ENCODE data around the gene IFRD1. TPM values are rescaled to one million over a fixed set of nuclear protein-coding genes. Genes with fewer than 3 reads are reported as not detected.

IFRD1 gene
- total RNA-seq, 5 donors from 2014 or later (not counting 1 experiment from before 2014, with no cell fraction given) = 45.0 to 268 (median 52.1) TPM

DNA sequence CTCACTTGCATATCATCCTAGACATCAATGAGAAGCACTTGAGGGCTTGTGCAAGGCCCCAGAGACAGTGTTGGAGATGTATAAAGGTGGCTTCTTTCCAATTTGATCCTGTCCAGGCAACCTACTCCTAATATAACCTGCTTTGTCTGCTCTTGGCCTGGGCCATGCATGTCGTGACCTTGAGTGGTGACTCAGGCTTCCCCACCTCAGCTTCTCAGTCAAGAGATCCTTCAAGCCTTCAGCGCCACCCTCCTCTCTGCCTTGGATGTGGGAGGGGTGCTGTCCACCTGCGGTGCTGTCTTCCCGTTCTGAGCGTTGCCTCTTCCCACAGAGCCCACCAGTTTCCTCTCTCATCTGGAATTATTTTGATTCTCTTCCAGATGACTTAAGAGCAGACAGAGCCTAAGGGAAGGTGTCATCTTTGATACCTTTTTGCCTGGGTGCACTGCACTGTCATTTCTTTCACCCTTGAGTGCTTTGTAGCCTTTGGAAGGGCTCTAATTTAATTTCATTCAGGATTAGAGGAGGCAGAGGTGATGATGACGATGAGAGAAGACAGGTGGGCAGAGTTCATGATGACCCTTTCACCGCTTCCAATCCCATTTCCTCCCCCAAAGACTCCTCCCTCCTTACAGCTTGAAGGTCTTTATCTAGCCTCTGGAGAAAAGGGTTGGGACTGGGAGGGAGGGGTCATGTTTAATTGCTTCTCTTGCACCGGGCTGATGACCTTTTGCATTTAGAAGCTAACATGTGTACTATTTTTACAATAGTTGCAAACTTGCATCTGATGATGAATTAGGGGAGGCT, 37.4 kb downstream of the IFRD1 start:
- Mint-ChIP-seq H3K27me3 (no peaks in the 10 kb centered on the region), H3K9me3 (no peaks in the 10 kb centered on the region), H3K4me3 (no peak overlapping the region), H3K27ac (no peak overlapping the region), H3K36me3 (peaks cover 10% of the 10 kb centered on the region), H3K4me1 (peaks cover 0 to 7% (median 6%) of the 10 kb centered on the region in 3 donors)
- ChIA-PET CTCF (no interaction called here), POLR2A (no interaction called here)
- H3K36me3 ChIP-seq (ENCODE audit: control insufficient read depth in 2 of 2, extremely low read depth in 1 of 2, insufficient read depth in 1 of 2, low read length in 1 of 2) = no peaks in the 10 kb centered on the region
- peaks cover 0 to 4% of the 10 kb centered on the region in 2 experiments for H3K4me1 ChIP-seq (ENCODE audit: control insufficient read depth in 1 of 2, extremely low read depth in 1 of 2, insufficient read depth in 2 of 2, low read length in 2 of 2)
- no peak overlapping the region for H3K27ac ChIP-seq (ENCODE audit: low read length)
- ATAC-seq (replicated peaks in 1 of 4) = no peak
- no peak overlapping the region for H3K4me3 ChIP-seq (ENCODE audit: control insufficient read depth in 1 of 2, extremely low read depth in 1 of 2, low read length in 1 of 2)
- H3K9me3 ChIP-seq = no peaks in the 10 kb centered on the region
- no peaks in the 10 kb centered on the region for H3K27me3 ChIP-seq (replicated peaks in 1 of 2; ENCODE audit: control insufficient read depth in 2 of 2, extremely low read depth in 1 of 2, insufficient read depth in 2 of 2, low read length in 1 of 2)
- no peak for DNase-seq
- no CpG with 5 or more reads among the region's 8 CpGs for WGBS (ENCODE audit: insufficient coverage)

DNA sequence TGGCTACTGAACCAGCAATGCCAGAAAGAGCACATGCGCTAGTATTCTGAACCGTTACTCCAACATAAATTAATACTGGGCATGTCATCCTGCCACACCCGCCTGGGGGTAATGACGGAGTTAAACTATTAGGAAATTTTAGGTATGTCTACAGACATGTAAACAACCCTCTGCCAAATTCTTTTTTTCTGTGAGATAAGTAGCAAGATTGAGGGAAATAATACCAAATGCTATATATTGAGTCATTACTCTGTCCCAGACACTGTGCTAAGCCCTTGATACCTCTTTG, 37.9 kb downstream of the IFRD1 start:
- POLR2A ChIA-PET = no interaction called here
- peaks cover 10% of the 10 kb centered on the region for H3K36me3 Mint-ChIP-seq
- DNase-seq = no peak
- peaks cover 0 to 4% of the 10 kb centered on the region in 2 experiments for H3K4me1 ChIP-seq (ENCODE audit: control insufficient read depth in 1 of 2, extremely low read depth in 1 of 2, insufficient read depth in 2 of 2, low read length in 2 of 2)
- H3K4me3 Mint-ChIP-seq = no peak overlapping the region
- no peaks in the 10 kb centered on the region for H3K27me3 ChIP-seq (replicated peaks in 1 of 2; ENCODE audit: control insufficient read depth in 2 of 2, extremely low read depth in 1 of 2, insufficient read depth in 2 of 2, low read length in 1 of 2)
- ATAC-seq (replicated peaks in 1 of 4) = no peak
- no peaks in the 10 kb centered on the region for H3K36me3 ChIP-seq (ENCODE audit: control insufficient read depth in 2 of 2, extremely low read depth in 1 of 2, insufficient read depth in 1 of 2, low read length in 1 of 2)
- no peak overlapping the region for H3K4me3 ChIP-seq (ENCODE audit: control insufficient read depth in 1 of 2, extremely low read depth in 1 of 2, low read length in 1 of 2)
- CTCF ChIA-PET = no interaction called here
- H3K27ac ChIP-seq (ENCODE audit: low read length) = no peak overlapping the region
- no CpG with 5 or more reads among the region's 4 CpGs for WGBS (ENCODE audit: insufficient coverage)
- H3K27ac Mint-ChIP-seq = no peak overlapping the region
- peaks cover 0 to 7% (median 6%) of the 10 kb centered on the region in 3 donors for H3K4me1 Mint-ChIP-seq
- no peaks in the 10 kb centered on the region for H3K9me3 Mint-ChIP-seq
- H3K27me3 Mint-ChIP-seq = no peaks in the 10 kb centered on the region
- no peaks in the 10 kb centered on the region for H3K9me3 ChIP-seq

DNA sequence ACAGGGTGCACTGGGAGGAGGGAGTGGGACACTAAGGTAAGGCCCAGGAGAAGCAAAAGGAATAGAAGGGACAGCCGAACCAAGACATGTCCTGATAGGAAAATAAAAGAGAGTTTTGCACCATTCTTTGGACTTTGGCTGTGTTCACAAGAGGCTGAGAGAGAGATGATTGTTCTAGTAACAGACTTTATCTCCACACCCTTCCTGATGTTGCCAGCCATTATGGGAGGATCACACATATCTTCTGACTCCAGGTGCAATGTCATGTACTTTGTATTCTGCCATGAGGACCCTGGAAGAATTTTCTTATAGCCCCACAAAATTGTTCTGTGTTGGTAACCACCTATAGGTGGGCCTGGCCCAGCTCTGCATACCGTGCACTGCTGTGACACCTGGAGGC, 41.9 kb downstream of the IFRD1 start:
- H3K27me3 ChIP-seq (replicated peaks in 1 of 2; ENCODE audit: control insufficient read depth in 2 of 2, extremely low read depth in 1 of 2, insufficient read depth in 2 of 2, low read length in 1 of 2) = no peaks in the 10 kb centered on the region
- Mint-ChIP-seq H3K27me3 (peaks cover 3 to 8% of the 10 kb centered on the region in 2 donors), H3K36me3 (peaks cover 10% of the 10 kb centered on the region), H3K27ac (no peak overlapping the region), H3K4me1 (no peaks in the 10 kb centered on the region), H3K9me3 (no peaks in the 10 kb centered on the region), H3K4me3 (no peak overlapping the region)
- no peaks in the 10 kb centered on the region for H3K36me3 ChIP-seq (ENCODE audit: control insufficient read depth in 2 of 2, extremely low read depth in 1 of 2, insufficient read depth in 1 of 2, low read length in 1 of 2)
- H3K4me1 ChIP-seq (ENCODE audit: control insufficient read depth in 1 of 2, extremely low read depth in 1 of 2, insufficient read depth in 2 of 2, low read length in 2 of 2) = no peaks in the 10 kb centered on the region
- POLR2A ChIA-PET = no interaction called here
- ATAC-seq (replicated peaks in 1 of 4) = no peak
- 80% methylated on average over 1 of the region's 2 CpGs for WGBS (ENCODE audit: insufficient coverage)
- H3K27ac ChIP-seq (ENCODE audit: low read length) = no peak overlapping the region
- no peak for DNase-seq
- CTCF ChIA-PET = no interaction called here
- H3K4me3 ChIP-seq (ENCODE audit: control insufficient read depth in 1 of 2, extremely low read depth in 1 of 2, low read length in 1 of 2) = no peak overlapping the region
- no peaks in the 10 kb centered on the region for H3K9me3 ChIP-seq

DNA sequence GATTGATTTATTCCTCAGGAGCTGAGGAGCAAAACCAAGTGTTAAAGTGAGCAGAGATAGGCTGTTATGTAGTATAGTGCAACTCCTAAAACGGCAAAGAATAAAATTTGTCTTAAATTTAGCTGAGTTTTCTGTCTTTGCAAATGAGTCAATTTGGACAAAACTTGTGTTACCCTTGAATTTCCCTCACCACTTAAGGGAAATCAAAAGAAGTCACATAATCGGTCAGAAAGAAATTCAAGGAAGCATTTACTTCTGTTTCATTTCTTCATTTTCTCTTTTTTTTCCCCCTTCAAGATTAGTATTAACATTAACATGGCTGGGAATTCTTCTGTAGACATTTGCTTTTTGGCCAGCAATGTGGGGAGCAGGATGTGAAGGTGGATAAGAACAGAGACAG, 44.4 kb downstream of the IFRD1 start:
- no peak for DNase-seq
- no peaks in the 10 kb centered on the region for H3K9me3 Mint-ChIP-seq
- POLR2A ChIA-PET = no interaction called here
- CTCF ChIA-PET = no interaction called here
- Histone ChIP-seq H3K4me3 (ENCODE audit: control insufficient read depth in 1 of 2, extremely low read depth in 1 of 2, low read length in 1 of 2) (no peak overlapping the region), H3K9me3 (no peaks in the 10 kb centered on the region), H3K27ac (ENCODE audit: low read length) (no peak overlapping the region), H3K27me3 (replicated peaks in 1 of 2; ENCODE audit: control insufficient read depth in 2 of 2, extremely low read depth in 1 of 2, insufficient read depth in 2 of 2, low read length in 1 of 2) (no peaks in the 10 kb centered on the region), H3K36me3 (ENCODE audit: control insufficient read depth in 2 of 2, extremely low read depth in 1 of 2, insufficient read depth in 1 of 2, low read length in 1 of 2) (no peaks in the 10 kb centered on the region), H3K4me1 (ENCODE audit: control insufficient read depth in 1 of 2, extremely low read depth in 1 of 2, insufficient read depth in 2 of 2, low read length in 2 of 2) (no peaks in the 10 kb centered on the region)
- no peak overlapping the region for H3K27ac Mint-ChIP-seq
- H3K4me3 Mint-ChIP-seq = no peak overlapping the region
- H3K36me3 Mint-ChIP-seq = peaks cover 5% of the 10 kb centered on the region
- no peaks in the 10 kb centered on the region for H3K4me1 Mint-ChIP-seq
- no peak for ATAC-seq (replicated peaks in 1 of 4)
- no CpG with 5 or more reads among the region's 2 CpGs for WGBS (ENCODE audit: insufficient coverage)
- H3K27me3 Mint-ChIP-seq = peaks cover 6 to 13% of the 10 kb centered on the region in 2 donors

DNA sequence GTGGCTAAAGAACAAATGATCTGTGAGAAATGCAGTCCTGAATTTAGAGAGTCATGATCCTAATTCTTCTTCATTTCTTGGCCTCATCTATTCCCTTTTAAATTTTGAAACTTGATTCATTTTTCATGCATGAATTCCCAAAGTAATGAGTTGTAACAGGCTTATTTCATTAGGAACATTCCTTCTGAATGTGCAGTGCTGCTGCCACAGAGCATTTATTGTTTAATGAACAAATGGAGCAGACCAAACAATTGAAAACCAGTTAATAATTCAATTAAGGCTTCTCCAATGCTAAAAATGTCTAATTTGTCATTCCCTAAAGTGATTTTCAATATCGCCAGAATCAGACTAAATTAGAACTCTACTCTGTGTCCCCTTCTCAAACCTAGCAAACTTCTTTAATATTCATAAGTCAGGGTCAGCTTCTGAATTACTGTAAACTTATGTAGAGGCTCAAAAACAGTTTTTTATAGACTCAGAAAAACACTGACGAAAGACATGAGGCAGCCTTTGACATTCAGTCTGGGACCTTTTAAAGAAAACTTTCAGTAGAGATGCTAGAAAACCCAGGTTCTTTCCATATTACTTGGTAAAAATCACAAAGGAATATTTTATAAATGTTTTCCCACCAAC, 45.0 kb downstream of the IFRD1 start:
- no peaks in the 10 kb centered on the region for H3K36me3 ChIP-seq (ENCODE audit: control insufficient read depth in 2 of 2, extremely low read depth in 1 of 2, insufficient read depth in 1 of 2, low read length in 1 of 2)
- H3K4me3 ChIP-seq (ENCODE audit: control insufficient read depth in 1 of 2, extremely low read depth in 1 of 2, low read length in 1 of 2) = no peak overlapping the region
- Mint-ChIP-seq H3K9me3 (no peaks in the 10 kb centered on the region), H3K4me1 (no peaks in the 10 kb centered on the region), H3K27me3 (peaks cover 6 to 13% of the 10 kb centered on the region in 2 donors), H3K27ac (no peak overlapping the region), H3K4me3 (no peak overlapping the region), H3K36me3 (no peaks in the 10 kb centered on the region)
- CTCF ChIA-PET = no interaction called here
- POLR2A ChIA-PET = no interaction called here
- no peaks in the 10 kb centered on the region for H3K27me3 ChIP-seq (replicated peaks in 1 of 2; ENCODE audit: control insufficient read depth in 2 of 2, extremely low read depth in 1 of 2, insufficient read depth in 2 of 2, low read length in 1 of 2)
- no CpG with 5 or more reads among the region's 2 CpGs for WGBS (ENCODE audit: insufficient coverage)
- no peaks in the 10 kb centered on the region for H3K9me3 ChIP-seq
- DNase-seq = no peak
- H3K4me1 ChIP-seq (ENCODE audit: control insufficient read depth in 1 of 2, extremely low read depth in 1 of 2, insufficient read depth in 2 of 2, low read length in 2 of 2) = no peaks in the 10 kb centered on the region
- H3K27ac ChIP-seq (ENCODE audit: low read length) = no peak overlapping the region
- no peak for ATAC-seq (replicated peaks in 1 of 4)

DNA sequence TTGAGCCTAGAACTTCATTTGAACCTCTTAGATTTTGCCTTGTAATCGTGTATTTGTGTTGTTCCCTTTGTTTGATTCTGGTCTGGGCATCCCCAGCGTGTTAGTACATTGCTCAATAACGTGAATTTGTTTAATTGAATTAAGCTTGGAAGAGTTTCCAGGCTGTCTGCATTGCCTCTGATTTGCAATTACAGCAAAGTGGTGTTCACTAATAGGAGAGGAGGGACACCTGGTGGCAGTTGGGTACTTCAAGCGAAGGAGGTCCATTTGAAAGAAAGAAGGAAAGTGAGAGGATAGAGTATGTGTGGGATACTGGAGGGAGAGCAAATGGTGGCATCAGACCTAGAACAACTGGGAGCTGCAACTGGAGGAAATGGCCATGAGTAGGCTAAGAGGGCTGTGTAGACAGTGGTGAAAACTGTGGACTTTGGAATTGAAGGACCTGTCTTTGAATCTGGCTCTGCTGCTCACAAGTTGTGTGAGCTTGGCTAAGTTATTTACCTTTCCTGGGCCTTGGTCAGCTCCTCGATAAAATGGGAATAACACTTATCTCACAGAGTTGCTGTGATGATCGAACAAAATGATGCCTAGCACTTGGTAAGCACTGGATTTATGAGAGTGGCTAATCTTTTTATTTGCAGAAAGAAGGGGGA, 45.7 kb downstream of the IFRD1 start:
- WGBS (ENCODE audit: insufficient coverage) = 43% methylated on average over 6 of the region's 6 CpGs
- CTCF ChIA-PET = interaction anchor here (0.5 to 1.3 kb wide), 9 partner anchors 52 to 1140 kb away, joined by 3 to 9 read pairs (median 3); no protein-coding TSS in a partner anchor
- H3K9me3 ChIP-seq = no peaks in the 10 kb centered on the region
- Mint-ChIP-seq H3K4me1 (no peaks in the 10 kb centered on the region), H3K27ac (no peak overlapping the region), H3K9me3 (no peaks in the 10 kb centered on the region), H3K36me3 (no peaks in the 10 kb centered on the region), H3K4me3 (no peak overlapping the region), H3K27me3 (peaks cover 6 to 13% of the 10 kb centered on the region in 2 donors)
- H3K27ac ChIP-seq (ENCODE audit: low read length) = no peak overlapping the region
- ATAC-seq (replicated peaks in 1 of 4) = no peak
- POLR2A ChIA-PET = no interaction called here
- H3K4me1 ChIP-seq (ENCODE audit: control insufficient read depth in 1 of 2, extremely low read depth in 1 of 2, insufficient read depth in 2 of 2, low read length in 2 of 2) = no peaks in the 10 kb centered on the region
- DNase-seq = peak in 20 of 35 experiments; percentile 1 to 53 (median 20)
- H3K36me3 ChIP-seq (ENCODE audit: control insufficient read depth in 2 of 2, extremely low read depth in 1 of 2, insufficient read depth in 1 of 2, low read length in 1 of 2) = no peaks in the 10 kb centered on the region
- H3K27me3 ChIP-seq (replicated peaks in 1 of 2; ENCODE audit: control insufficient read depth in 2 of 2, extremely low read depth in 1 of 2, insufficient read depth in 2 of 2, low read length in 1 of 2) = no peaks in the 10 kb centered on the region
- H3K4me3 ChIP-seq (ENCODE audit: control insufficient read depth in 1 of 2, extremely low read depth in 1 of 2, low read length in 1 of 2) = no peak overlapping the region

Data from T-cell (primary cell).